Nephron (organoid): ENCODE results near the gene PGAP1.

Experiments used
- H3K27ac Mint-ChIP-seq, 3 experiments: 2 replicates each; pipeline ENCODE4 v1.8.0; 2020; ENCODE audit warnings: mixed read lengths in 3 of 3, mild to moderate bottlenecking in 2 of 3, moderate library complexity in 1 of 3
- H3K27me3 Mint-ChIP-seq: 2 replicates; pipeline ENCODE4 v1.8.0; 2021; ENCODE audit warnings: low read depth, mild to moderate bottlenecking, moderate library complexity, mixed read lengths
- H3K36me3 Mint-ChIP-seq: 2 replicates; pipeline ENCODE4 v1.8.0; 2020; ENCODE audit warnings: low read depth, mixed read lengths
- H3K4me1 Mint-ChIP-seq: 2 replicates; pipeline ENCODE4 v1.8.0; 2020; ENCODE audit warnings: mixed read lengths
- H3K4me3 Mint-ChIP-seq, 3 experiments: 2 replicates each; pipeline ENCODE4 v1.8.0; 2020; ENCODE audit warnings: mild to moderate bottlenecking in 3 of 3, mixed read lengths in 3 of 3, moderate library complexity in 2 of 3
- H3K9me3 Mint-ChIP-seq: 2 replicates; pipeline ENCODE4 v1.8.0; 2020; ENCODE audit warnings: mixed read lengths
- CTCF ChIP-seq, 3 experiments: fragments of 200-600 bp; sonication (generic); IDR thresholded peaks; one replicate each; pipeline ENCODE4 v1.5.0; 2021; ENCODE audit warnings: antibody characterized with exemption in 3 of 3; ENCODE audit not compliant: unreplicated experiment in 3 of 3

PGAP1 gene

GRCh38 chr2:196944570-196944969 is 18.1 kb upstream of the PGAP1 start:
- H3K4me1 Mint-ChIP-seq: no peaks in the 10 kb centered on the region

GRCh38 chr2:196941398-196942078 is 15.0 kb upstream of the PGAP1 start:
- H3K27me3 Mint-ChIP-seq: no peaks in the 10 kb centered on the region
- no peak overlapping the region for H3K27ac Mint-ChIP-seq
- H3K36me3 Mint-ChIP-seq: no peaks in the 10 kb centered on the region
- TF ChIP-seq CTCF (IDR thresholded peaks at IDR 0.05; ENCODE audit: unreplicated experiment in 3 of 3): no peak
- H3K4me3 Mint-ChIP-seq: no peak overlapping the region
- peaks cover 3% of the 10 kb centered on the region for H3K9me3 Mint-ChIP-seq
- H3K4me1 Mint-ChIP-seq: no peaks in the 10 kb centered on the region

More at GRCh38 chr2:196944570-196944969, 18.1 kb upstream of the PGAP1 start:
- H3K4me3 Mint-ChIP-seq: no peak overlapping the region
- no peaks in the 10 kb centered on the region for H3K27me3 Mint-ChIP-seq
- peaks cover 3% of the 10 kb centered on the region for H3K9me3 Mint-ChIP-seq
- no peak overlapping the region for H3K27ac Mint-ChIP-seq
- TF ChIP-seq CTCF (IDR thresholded peaks at IDR 0.05; ENCODE audit: unreplicated experiment in 3 of 3): no peak
- H3K36me3 Mint-ChIP-seq: no peaks in the 10 kb centered on the region

GRCh38 chr2:196939371-196939770 is 12.9 kb upstream of the PGAP1 start:
- no peak for TF ChIP-seq CTCF (IDR thresholded peaks at IDR 0.05; ENCODE audit: unreplicated experiment in 3 of 3)
- H3K36me3 Mint-ChIP-seq: no peaks in the 10 kb centered on the region
- no peak overlapping the region for H3K4me3 Mint-ChIP-seq
- no peaks in the 10 kb centered on the region for H3K9me3 Mint-ChIP-seq
- no peaks in the 10 kb centered on the region for H3K27me3 Mint-ChIP-seq
- no peaks in the 10 kb centered on the region for H3K4me1 Mint-ChIP-seq
- H3K27ac Mint-ChIP-seq: no peak overlapping the region

GRCh38 chr2:196935432-196935831 is 8.9 kb upstream of the PGAP1 start:
- H3K9me3 Mint-ChIP-seq: no peaks in the 10 kb centered on the region
- H3K4me3 Mint-ChIP-seq: no peak overlapping the region
- no peaks in the 10 kb centered on the region for H3K27me3 Mint-ChIP-seq
- H3K27ac Mint-ChIP-seq: no peak overlapping the region
- H3K36me3 Mint-ChIP-seq: no peaks in the 10 kb centered on the region
- no peaks in the 10 kb centered on the region for H3K4me1 Mint-ChIP-seq
- TF ChIP-seq CTCF (IDR thresholded peaks at IDR 0.05; ENCODE audit: unreplicated experiment in 3 of 3): no peak

GRCh38 chr2:196934672-196935071 is 8.2 kb upstream of the PGAP1 start:
- no peaks in the 10 kb centered on the region for H3K4me1 Mint-ChIP-seq
- no peaks in the 10 kb centered on the region for H3K9me3 Mint-ChIP-seq
- no peaks in the 10 kb centered on the region for H3K27me3 Mint-ChIP-seq
- no peaks in the 10 kb centered on the region for H3K36me3 Mint-ChIP-seq
- H3K4me3 Mint-ChIP-seq: no peak overlapping the region
- no peak for TF ChIP-seq CTCF (IDR thresholded peaks at IDR 0.05; ENCODE audit: unreplicated experiment in 3 of 3)
- no peak overlapping the region for H3K27ac Mint-ChIP-seq

- H3K4me1 Mint-ChIP-seq: peaks cover 10% of the 10 kb centered on the region
These were observed 5.0 kb upstream of the PGAP1 start for GRCh38 chr2:196931555-196931954.

More at GRCh38 chr2:196931555-196931954, 5.0 kb upstream of the PGAP1 start:
- H3K4me3 Mint-ChIP-seq: no peak overlapping the region
- no peak for TF ChIP-seq CTCF (IDR thresholded peaks at IDR 0.05; ENCODE audit: unreplicated experiment in 3 of 3)
- no peaks in the 10 kb centered on the region for H3K27me3 Mint-ChIP-seq
- H3K27ac Mint-ChIP-seq: no peak overlapping the region
- H3K36me3 Mint-ChIP-seq: no peaks in the 10 kb centered on the region
- H3K9me3 Mint-ChIP-seq: no peaks in the 10 kb centered on the region
